Measurements from ENCODE around the gene WWC2.

- TF ChIP-seq CTCF (conservative IDR thresholded peaks at IDR 0.05; ENCODE audit: low read length) (no peak), EZH2phosphoT487 (IDR thresholded peaks at IDR 0.05; ENCODE audit: borderline replicate concordance, low read depth, low read length) (no peak)
Observed at GRCh38 chr4:183195534-183195933, 96.5 kb downstream of the WWC2 start.
